Mesendoderm (in vitro differentiated cells): ENCODE data around the gene ATP6V1B1.

ENCODE experiments used
- DNase-seq: peaks from one replicate; pipeline ENCODE4 v3.0.0; 2013
- H2AK5ac ChIP-seq: 2 replicates; pipeline ENCODE4 v1.6.1; 2013; ENCODE audit warnings: low read length, inconsistent platforms
- H2BK120ac ChIP-seq: 2 replicates; pipeline ENCODE4 v1.6.1; 2013; ENCODE audit warnings: low read depth, mild to moderate bottlenecking, low read length, moderate library complexity, mixed read lengths
- H2BK15ac ChIP-seq: replicated peaks from 2 replicates; pipeline ENCODE4 v1.6.1; 2013; ENCODE audit warnings: low read depth, mild to moderate bottlenecking, moderate library complexity
- H2BK5ac ChIP-seq: 2 replicates; pipeline ENCODE4 v1.6.1; 2013; ENCODE audit warnings: low read length, inconsistent platforms
- H3K18ac ChIP-seq: 2 replicates; pipeline ENCODE4 v1.6.1; 2013; ENCODE audit warnings: mild to moderate bottlenecking, low read length, mixed read lengths
- H3K23ac ChIP-seq: one replicate; pipeline ENCODE4 v1.6.1; 2013; ENCODE audit warnings: low read length
- H3K27ac ChIP-seq: 2 replicates; pipeline ENCODE4 v1.5.1; 2013; ENCODE audit warnings: low read depth, mild to moderate bottlenecking, inconsistent platforms, low read length, moderate library complexity
- H3K27me3 ChIP-seq: 2 replicates; pipeline ENCODE4 v1.6.1; 2013; ENCODE audit warnings: low read length, control low read depth, mild to moderate bottlenecking, inconsistent platforms; ENCODE audit not compliant: insufficient read depth, poor library complexity
- H3K36me3 ChIP-seq: 2 replicates; pipeline ENCODE4 v1.6.1; 2013; ENCODE audit warnings: low read length, inconsistent platforms; ENCODE audit not compliant: control insufficient read depth, insufficient read depth
- H3K4ac ChIP-seq: one replicate; pipeline ENCODE4 v1.6.1; 2013; ENCODE audit warnings: low read depth, mild to moderate bottlenecking, low read length, moderate library complexity
- H3K4me1 ChIP-seq: 2 replicates; pipeline ENCODE4 v1.6.1; 2013; ENCODE audit warnings: low read depth, low read length, inconsistent platforms; ENCODE audit not compliant: control insufficient read depth
- H3K4me2 ChIP-seq: 2 replicates; pipeline ENCODE4 v1.6.1; 2013; ENCODE audit warnings: low read length
- H3K4me3 ChIP-seq: 2 replicates; pipeline ENCODE4 v1.5.1; 2013; ENCODE audit warnings: mild to moderate bottlenecking, low read length
- H3K56ac ChIP-seq: one replicate; pipeline ENCODE4 v1.6.1; 2013; ENCODE audit warnings: low read length
- H3K79me1 ChIP-seq: 2 replicates; pipeline ENCODE4 v1.6.1; 2013; ENCODE audit warnings: low read length, inconsistent platforms
- H3K79me2 ChIP-seq: 2 replicates; pipeline ENCODE4 v1.6.1; 2013; ENCODE audit warnings: mild to moderate bottlenecking, low read length; ENCODE audit not compliant: control insufficient read depth, insufficient read depth
- H3K9ac ChIP-seq: 2 replicates; pipeline ENCODE4 v1.6.1; 2013; ENCODE audit warnings: low read length, inconsistent platforms
- H4K5ac ChIP-seq: one replicate; pipeline ENCODE4 v1.6.1; 2013; ENCODE audit warnings: low read length
- H4K8ac ChIP-seq: one replicate; pipeline ENCODE4 v1.6.1; 2013; ENCODE audit warnings: low read depth, mild to moderate bottlenecking, control low read depth, low read length, moderate library complexity
- WGBS: extraction: QIAGEN DNeasy Blood & Tissue Kit; methylation state at CpG from one replicate; pipeline ENCODE4 v1.1.7; 2013; ENCODE audit warnings: low lambda C conversion rate, missing lambda C conversion rate; ENCODE audit not compliant: insufficient coverage; ENCODE audit errors: extremely low coverage; 5-methylcytosine and 5-hydroxymethylcytosine counted together

Gene ATP6V1B1

GRCh38 chr2:70961648-70961994 is 25.9 kb downstream of the ATP6V1B1 start:
- Histone ChIP-seq H3K9ac (no peak overlapping the region), H3K23ac (no peak overlapping the region), H3K4me1 (no peaks in the 10 kb centered on the region), H2BK120ac (no peak overlapping the region), H3K4me2 (no peak overlapping the region), H2BK5ac (no peak overlapping the region), H3K36me3 (no peaks in the 10 kb centered on the region), H3K79me1 (no peaks in the 10 kb centered on the region), H4K5ac (no peak overlapping the region), H3K56ac (no peak overlapping the region), H3K18ac (no peak overlapping the region), H3K79me2 (no peaks in the 10 kb centered on the region), H3K27ac (no peak overlapping the region), H2AK5ac (no peak overlapping the region), H3K27me3 (peaks cover 8% of the 10 kb centered on the region), H4K8ac (no peak overlapping the region), H2BK15ac (no peak overlapping the region), H3K4me3 (no peak overlapping the region), H3K4ac (no peak overlapping the region)
- WGBS: no CpG with 5 or more reads among the region's 4 CpGs
- no peak for DNase-seq

GRCh38 chr2:70962211-70962884 is 26.6 kb downstream of the ATP6V1B1 start:
- no peak overlapping the region for H4K5ac ChIP-seq
- no peak overlapping the region for H3K4me2 ChIP-seq
- H3K23ac ChIP-seq: no peak overlapping the region
- H3K18ac ChIP-seq: no peak overlapping the region
- no CpG with 5 or more reads among the region's 12 CpGs for WGBS
- H3K9ac ChIP-seq: no peak overlapping the region
- H3K79me2 ChIP-seq: no peaks in the 10 kb centered on the region
- H2BK15ac ChIP-seq: no peak overlapping the region
- no peak overlapping the region for H2BK5ac ChIP-seq
- no peaks in the 10 kb centered on the region for H3K4me1 ChIP-seq
- peaks cover 8% of the 10 kb centered on the region for H3K27me3 ChIP-seq
- no peaks in the 10 kb centered on the region for H3K36me3 ChIP-seq
- no peak overlapping the region for H2AK5ac ChIP-seq
- no peak overlapping the region for H4K8ac ChIP-seq
- no peak overlapping the region for H2BK120ac ChIP-seq
- no peak overlapping the region for H3K4me3 ChIP-seq
- H3K56ac ChIP-seq: no peak overlapping the region
- no peaks in the 10 kb centered on the region for H3K79me1 ChIP-seq
- no peak for DNase-seq
- no peak overlapping the region for H3K27ac ChIP-seq
- no peak overlapping the region for H3K4ac ChIP-seq

- H3K27me3 ChIP-seq: peaks cover 9% of the 10 kb centered on the region
- no peak overlapping the region for H2AK5ac ChIP-seq
- no peak overlapping the region for H2BK5ac ChIP-seq
- no peak for DNase-seq
- H4K5ac ChIP-seq: no peak overlapping the region
- H3K4me1 ChIP-seq: no peaks in the 10 kb centered on the region
- no peak overlapping the region for H4K8ac ChIP-seq
- no peak overlapping the region for H2BK120ac ChIP-seq
- H3K4me3 ChIP-seq: no peak overlapping the region
- no peak overlapping the region for H3K56ac ChIP-seq
- no peak overlapping the region for H3K27ac ChIP-seq
- H3K4ac ChIP-seq: no peak overlapping the region
- H3K79me2 ChIP-seq: no peaks in the 10 kb centered on the region
- H2BK15ac ChIP-seq: no peak overlapping the region
- no CpG with 5 or more reads among the region's 18 CpGs for WGBS
- no peaks in the 10 kb centered on the region for H3K36me3 ChIP-seq
- no peak overlapping the region for H3K23ac ChIP-seq
- no peaks in the 10 kb centered on the region for H3K79me1 ChIP-seq
- no peak overlapping the region for H3K4me2 ChIP-seq
- no peak overlapping the region for H3K18ac ChIP-seq
- H3K9ac ChIP-seq: no peak overlapping the region
These were observed 27.5 kb downstream of the ATP6V1B1 start for GRCh38 chr2:70962885-70963878.

- no peak overlapping the region for H3K27ac ChIP-seq
- peaks cover 9% of the 10 kb centered on the region for H3K27me3 ChIP-seq
- WGBS: no CpG with 5 or more reads among the region's 4 CpGs
These were observed 28.4 kb downstream of the ATP6V1B1 start for GRCh38 chr2:70964133-70964532.

GRCh38 chr2:70964596-70965386 is 29.1 kb downstream of the ATP6V1B1 start:
- Histone ChIP-seq H4K5ac (no peak overlapping the region), H3K4me1 (no peaks in the 10 kb centered on the region), H3K36me3 (no peaks in the 10 kb centered on the region), H2AK5ac (no peak overlapping the region), H3K4me3 (no peak overlapping the region), H3K23ac (no peak overlapping the region), H3K56ac (peak overlapping the region; percentile 43), H3K27ac (no peak overlapping the region), H3K18ac (no peak overlapping the region), H3K79me2 (no peaks in the 10 kb centered on the region), H3K27me3 (peaks cover 9% of the 10 kb centered on the region), H2BK120ac (no peak overlapping the region), H3K4me2 (peak overlapping the region; percentile 29), H2BK15ac (no peak overlapping the region), H3K79me1 (no peaks in the 10 kb centered on the region), H4K8ac (no peak overlapping the region), H3K4ac (no peak overlapping the region), H2BK5ac (no peak overlapping the region), H3K9ac (no peak overlapping the region)
- peak; percentile 82 for DNase-seq
- no CpG with 5 or more reads among the region's 59 CpGs for WGBS

More at GRCh38 chr2:70964133-70964532, 28.4 kb downstream of the ATP6V1B1 start:
- H3K56ac ChIP-seq: no peak overlapping the region
- no peak overlapping the region for H3K23ac ChIP-seq
- H3K4me2 ChIP-seq: no peak overlapping the region
- no peak overlapping the region for H4K5ac ChIP-seq
- no peaks in the 10 kb centered on the region for H3K36me3 ChIP-seq
- H2BK5ac ChIP-seq: no peak overlapping the region
- DNase-seq: no peak
- H3K79me1 ChIP-seq: no peaks in the 10 kb centered on the region
- H3K4ac ChIP-seq: no peak overlapping the region
- H3K18ac ChIP-seq: no peak overlapping the region
- no peak overlapping the region for H2AK5ac ChIP-seq
- H2BK15ac ChIP-seq: no peak overlapping the region
- no peak overlapping the region for H4K8ac ChIP-seq
- no peaks in the 10 kb centered on the region for H3K79me2 ChIP-seq
- H3K4me3 ChIP-seq: no peak overlapping the region
- no peaks in the 10 kb centered on the region for H3K4me1 ChIP-seq
- no peak overlapping the region for H2BK120ac ChIP-seq
- H3K9ac ChIP-seq: no peak overlapping the region
